GM21367 (cell line): Measurements from ENCODE around the gene PRKCH.

Experiments used
- ATAC-seq: cut with Tn5 transposase; IDR thresholded peaks from one replicate; pipeline ENCODE4 v1.9.1; 2021; ENCODE audit not compliant: unreplicated experiment

PRKCH gene

DNA sequence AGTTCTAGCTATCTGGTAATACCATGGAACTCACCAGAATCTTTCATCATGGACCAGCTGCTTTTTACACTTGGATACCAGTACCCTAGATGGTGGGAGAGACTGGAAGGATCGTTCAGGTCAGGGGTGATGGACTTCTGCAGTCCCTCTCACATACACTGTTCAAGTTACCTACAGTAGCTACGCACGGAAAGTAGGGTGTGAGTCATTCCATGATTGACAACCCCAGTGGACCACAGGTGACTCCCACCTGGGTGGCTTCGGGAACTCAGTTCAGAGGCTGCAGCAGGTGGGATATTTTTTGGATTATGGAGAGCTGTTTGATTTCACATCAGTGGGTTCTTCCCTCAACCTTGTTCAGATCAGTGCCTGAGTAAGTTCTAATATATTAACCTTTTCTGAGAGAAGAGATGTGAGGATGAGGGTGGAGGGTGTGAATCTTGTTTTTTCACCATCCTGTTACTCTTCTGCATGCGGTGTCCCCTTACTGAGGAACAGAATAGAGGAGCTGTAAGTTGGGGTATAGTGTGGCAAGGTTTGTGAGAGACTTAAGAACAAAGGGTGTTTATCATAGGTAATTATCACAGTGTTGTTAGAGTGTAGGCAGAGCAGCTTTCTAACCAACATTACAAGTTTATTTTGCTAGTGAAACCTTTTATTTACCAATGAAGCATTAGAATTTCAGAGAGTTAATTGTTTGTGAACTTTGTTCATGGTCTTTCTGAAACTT lies 39.6 kb downstream of the PRKCH start:
- ATAC-seq, result no peak

DNA sequence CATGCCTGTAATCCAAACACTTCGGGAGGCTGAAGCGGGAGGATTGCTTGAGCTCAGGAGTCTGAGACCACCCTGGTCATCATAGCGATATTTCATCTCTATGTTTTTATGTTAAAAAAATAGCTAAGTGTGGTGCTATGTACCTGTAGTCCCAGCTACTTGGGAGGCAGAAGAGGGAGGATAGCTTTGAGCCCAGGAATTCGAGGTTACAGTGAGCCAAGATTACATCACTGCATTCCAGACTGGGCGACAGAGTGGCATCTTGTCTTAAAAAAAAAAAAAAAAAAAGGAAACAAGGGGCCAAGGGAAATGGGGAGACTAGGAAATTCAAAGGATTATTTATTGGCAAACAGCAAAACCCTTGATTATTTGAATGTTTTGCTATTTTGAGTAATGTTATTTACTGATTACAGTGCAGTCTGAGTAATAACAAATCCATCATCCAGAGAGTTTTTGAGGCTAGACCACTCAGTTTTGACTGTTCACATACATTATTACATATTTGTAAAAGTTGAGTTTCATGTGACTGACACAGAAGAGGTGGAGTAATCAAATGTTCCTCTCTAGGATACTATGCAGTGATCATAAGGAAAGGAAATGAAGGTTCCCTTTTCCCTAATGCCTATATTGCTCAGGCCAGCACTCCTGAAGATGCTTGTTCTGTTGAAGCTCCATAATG lies 40.8 kb downstream of the PRKCH start:
- ATAC-seq, result no peak

DNA sequence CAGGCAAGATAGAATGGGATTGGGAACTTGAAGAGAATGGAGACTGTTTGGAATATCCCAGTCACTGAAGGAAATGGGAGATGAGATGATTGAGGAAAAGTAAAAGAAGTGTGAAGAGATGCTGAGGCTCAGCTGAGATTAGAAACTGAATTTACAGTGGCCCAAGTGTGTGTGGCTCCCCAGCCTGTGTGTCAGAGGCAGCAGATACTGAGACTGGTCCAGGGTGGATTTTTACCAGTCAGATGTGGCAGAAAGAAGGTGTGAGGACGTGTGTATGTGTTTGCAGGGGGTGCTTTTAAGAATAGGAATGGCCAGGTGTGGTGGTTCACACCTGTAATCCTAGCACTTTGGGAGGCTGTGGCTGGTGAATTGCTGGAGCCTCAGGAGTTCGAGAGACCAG lies 42.9 kb downstream of the PRKCH start:
- ATAC-seq, result no peak

DNA sequence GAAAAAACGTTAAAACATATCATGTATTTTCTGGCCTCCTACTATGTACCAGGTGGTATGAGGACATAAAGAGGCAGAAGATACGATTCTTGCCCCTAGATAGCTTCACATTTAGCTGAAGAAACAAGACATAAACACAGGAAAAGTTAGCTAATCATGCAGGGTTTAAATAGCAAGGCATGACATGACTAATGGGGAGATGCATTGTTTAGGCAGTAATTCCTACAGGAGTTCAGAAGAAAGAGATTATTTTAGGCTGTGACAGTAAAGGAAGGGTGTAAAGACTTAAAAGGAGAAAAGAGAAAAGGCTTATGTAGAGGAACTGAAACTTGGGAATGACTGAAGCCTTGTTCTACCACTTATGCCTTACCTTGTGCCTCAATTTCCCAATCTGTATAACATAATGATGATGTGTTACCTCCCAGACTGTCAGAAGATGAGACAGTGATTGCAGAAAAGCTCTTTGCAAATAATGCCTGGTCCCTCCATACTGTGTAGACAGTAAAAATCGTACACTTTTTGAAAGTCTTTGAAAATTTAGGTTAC lies 44.4 kb downstream of the PRKCH start:
- ATAC-seq, result no peak

DNA sequence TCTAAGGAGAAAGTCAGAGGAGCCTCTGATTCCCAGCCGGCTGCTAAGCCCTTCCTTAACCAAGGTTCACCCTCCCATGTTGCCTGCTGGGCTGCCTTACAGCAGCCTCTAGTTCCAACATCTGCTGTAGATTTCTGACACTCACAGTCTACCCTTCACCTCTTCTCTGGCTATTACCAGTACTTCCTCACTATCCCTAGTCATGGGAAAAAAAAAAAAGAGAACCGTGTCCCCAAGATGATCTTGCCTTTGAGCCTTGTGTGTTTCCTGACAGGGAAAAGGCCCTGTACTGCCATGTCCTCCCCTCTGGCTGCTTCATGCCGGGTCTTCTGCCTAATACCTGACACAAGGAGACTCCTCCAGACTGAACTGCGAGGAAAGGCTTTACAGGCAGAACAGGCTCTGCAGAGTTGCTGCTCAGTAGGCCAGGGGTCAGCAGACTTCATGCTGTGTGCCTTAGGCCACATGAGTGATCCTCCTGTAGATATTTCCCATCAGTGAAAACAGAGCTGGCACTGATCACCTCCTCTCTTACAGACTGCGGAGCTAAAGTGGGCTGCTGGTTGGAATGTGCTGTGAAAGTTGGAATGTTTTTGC lies 46.8 kb downstream of the PRKCH start:
- no peak for ATAC-seq

DNA sequence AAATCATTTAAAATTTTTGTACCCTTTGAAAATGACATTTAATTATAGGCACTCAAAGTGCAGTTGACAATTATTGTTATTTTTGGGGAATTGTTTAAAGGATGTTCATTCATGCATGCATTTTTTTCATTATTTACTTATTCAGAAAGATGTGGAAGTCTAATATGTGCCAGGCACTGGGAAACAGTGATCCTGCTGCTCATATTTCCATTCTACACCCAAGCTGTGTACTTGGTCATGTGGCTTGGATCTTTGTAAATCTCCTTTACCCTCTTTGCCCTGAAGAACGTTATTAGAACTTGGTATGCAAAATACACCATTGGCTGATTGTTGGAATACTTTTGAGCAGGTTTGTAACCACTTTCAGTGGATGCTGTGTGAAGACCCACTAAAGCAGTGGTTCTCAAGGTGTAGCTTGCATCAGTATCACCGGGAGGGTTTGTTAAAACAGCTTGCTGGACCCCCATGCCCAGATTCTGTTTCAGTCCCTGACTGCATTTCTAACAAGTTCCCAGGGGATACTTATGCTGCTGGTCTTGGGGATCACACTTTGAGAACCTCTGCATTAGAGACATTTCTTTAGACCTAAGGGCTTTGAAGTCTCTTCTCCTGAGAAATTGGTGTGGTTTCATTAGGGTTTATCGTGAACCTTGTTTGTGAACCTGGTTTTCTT lies 47.5 kb downstream of the PRKCH start:
- no peak for ATAC-seq

DNA sequence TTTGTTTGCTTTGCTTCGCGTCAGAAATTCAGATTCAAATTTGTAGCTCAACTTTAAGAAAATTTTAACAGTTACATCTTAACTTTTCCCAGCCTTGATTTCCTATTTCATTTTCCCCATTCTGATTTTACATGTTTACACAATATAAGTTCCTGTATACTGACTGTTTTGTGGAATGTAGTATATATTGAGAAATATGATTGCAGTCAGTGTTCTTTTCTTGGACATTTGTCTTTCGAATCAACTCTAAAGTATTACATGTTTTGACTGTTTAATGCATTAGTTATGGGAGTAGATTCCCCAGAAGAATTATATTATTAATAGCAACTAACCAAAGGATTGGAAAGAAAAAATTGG lies 48.1 kb downstream of the PRKCH start:
- ATAC-seq, result no peak

DNA sequence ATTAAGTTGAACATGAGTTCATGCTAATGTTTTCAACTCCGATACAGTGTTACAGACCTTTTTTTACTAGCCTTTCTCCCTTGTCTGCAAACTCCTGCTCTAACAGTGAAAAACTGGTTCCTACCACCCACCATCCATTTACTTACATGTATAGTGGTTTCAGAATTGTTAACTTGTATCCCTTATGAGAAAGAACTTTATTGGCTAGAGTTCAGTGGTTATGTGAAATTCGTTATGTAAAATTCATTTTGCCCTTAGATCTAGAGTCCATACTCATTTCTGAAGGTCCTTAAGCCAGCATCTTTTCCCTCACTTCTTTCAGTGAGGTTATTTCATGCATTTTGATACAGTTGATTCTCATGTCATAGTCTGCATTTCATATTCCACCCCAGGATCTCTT lies 51.0 kb downstream of the PRKCH start:
- no peak for ATAC-seq

DNA sequence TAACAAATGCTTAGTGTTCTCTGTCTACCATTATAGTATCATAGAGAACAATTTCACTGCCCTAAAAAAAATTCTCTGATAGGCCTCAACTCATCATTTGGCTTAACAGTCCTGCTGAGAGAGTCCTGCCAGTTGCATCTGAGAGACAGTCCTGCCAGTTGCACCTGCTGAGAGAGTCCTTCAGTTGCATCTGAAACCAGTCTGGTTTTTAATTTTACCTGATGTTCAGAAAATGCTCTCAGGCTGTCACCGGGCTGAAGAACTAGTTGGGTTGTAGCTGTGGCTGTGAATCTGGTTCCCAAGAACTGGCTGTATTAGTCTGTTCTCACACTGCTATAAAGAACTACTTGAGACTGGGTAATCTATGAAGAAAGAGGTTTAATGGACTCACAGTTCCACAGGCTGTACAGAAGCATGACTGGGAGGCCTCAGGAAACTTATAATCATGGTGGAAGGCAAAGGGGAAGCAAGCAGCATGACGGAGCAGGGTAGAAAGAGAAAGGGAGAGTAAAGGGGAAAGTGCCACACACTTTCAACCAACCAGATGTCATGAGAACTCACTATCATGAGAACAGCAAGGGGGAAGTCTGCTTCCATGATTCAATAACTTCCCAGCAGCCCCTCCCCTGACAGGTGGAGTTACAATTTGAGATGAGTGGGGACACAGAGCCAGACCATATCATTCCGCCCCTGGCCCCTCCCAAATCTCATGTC lies 51.6 kb downstream of the PRKCH start:
- no peak for ATAC-seq

DNA sequence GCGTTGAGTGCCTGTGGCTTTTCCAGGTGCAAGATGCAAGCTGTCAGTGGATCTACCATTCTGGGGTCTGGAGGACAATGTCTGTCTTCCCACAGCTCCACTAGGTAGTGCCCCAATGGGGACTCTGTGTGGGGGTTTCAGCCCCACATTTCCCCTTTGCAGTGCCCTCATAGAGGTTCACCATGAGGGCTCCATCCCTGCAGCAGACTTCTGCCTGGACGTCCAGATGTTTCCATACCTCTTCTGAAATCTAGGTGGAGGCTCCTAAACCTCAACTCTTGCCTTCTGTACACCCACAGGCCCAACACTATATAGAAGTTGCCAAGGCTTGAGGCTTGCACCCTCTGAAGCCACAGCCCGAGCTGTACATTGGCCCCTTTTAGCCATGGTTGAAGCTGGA lies 52.9 kb downstream of the PRKCH start:
- no peak for ATAC-seq

DNA sequence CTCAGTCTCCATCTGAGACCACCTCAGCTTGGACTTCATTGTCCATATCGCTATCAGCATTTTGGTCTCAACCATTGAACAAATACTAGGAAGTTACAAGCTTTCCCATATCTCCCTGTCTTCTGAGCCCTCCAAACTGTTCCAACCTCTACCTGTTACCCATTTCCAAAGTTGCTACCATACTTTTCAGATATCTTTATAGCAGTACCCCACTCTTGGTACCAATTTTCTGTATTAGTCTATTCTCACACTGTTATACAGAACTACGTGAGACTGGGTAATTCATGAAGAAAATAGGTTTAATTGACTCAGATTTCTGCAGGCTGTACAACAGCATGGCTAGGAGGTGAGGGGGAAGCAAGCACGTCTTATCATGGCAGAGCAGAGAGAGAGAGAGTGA lies 53.8 kb downstream of the PRKCH start:
- ATAC-seq, result no peak

DNA sequence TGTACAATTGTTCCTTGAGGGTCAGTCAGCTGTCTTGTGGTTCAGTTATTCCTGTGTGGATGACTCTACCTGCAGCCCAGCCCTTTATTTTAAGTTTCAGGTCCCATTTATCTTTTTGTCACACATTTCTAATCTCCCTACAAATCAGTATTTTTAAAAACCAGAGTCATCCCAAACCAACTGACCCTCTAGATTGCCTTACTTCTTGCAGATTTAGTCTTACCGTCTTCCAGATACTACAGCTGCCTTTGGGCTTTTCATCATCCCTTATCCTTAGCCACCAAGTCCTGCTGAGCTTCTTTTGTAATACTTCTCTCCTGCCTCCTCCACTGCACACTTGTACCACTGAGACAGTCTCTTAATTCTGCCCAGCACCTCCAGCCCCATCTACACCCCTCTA lies 54.9 kb downstream of the PRKCH start:
- no peak for ATAC-seq

DNA sequence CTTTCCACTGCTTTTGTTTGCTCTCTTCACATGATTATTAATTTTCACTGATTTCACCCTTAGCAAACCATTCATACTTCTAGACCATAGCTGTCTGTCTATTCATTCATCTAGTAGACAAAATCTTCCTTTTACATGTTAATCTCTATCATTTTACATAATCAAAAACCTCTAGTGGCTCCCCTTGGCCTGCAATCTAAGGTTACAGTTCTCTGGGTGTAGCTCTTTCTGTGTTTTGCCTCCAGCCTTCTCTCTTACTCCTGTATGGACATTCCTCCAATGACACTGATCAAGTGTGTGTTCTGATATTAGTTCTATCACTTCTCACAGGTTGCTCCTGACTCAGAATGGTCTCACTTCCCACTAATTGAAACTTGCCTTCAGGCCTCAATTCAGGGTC lies 56.4 kb downstream of the PRKCH start:
- no peak for ATAC-seq

DNA sequence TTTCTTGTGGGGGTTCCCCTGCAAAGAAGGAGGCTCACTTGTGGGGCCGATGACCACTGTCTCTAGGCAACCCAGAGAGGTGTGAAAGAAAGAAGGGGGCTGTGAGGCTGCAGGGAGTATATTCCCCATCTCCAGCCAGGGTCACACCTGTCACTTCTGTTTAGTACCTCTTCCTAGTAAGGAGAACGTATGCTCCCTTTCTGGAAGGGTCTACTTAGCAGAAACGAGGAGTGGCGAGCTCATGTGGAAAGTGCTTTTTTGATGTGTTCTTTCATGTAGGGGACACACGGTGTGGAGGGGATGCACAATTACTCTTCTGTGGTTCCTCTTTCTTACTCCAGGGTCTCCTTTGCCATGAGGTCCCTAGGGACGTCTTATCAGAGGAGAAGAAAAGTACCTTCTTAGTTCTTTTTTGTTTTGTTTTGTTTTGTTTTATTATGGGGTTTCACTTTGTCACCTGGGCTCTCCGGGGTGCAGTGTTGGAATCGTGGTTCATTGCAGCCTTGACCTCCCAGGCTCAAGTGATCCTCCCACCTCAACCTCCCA lies 58.3 kb downstream of the PRKCH start:
- no peak for ATAC-seq

DNA sequence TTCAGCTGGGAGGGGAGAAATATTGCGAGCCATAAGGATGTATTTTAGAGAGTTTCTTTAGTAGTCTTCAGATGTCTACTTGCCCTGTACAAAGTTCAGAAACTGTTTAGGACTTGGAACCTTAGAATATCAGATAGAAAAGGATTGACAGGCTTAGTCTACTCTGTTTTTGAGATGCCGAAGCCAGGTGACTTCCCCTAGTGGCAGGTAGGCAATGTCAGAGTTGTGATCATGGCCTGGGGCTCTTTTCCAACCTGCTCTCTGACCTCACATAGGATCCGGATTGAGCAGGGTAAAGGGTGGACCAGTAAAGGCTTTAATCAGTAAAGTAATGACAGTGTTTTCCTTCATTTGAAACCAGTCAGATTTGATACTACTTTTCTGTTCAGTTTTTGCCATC lies 59.6 kb downstream of the PRKCH start:
- no peak for ATAC-seq

DNA sequence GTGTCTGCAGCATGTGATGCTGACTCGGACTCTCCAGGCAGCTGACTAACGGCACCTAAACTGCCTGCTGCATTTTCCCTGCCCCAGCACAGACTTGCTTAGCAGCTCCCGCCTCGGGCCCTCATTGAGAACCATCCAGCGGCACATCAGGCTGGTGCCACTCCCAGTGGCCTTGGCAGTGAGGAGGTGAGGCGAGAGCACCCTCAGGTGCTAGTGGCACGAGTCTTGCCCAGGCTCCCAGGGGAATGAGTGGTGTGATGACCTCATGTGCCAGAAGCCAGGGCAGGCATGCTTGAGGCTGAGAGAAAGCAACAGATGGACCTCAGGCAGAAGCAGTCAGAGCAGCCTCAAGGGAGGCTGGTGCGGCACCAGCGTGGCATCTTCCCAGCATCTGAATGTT lies 60.2 kb downstream of the PRKCH start:
- no peak for ATAC-seq

DNA sequence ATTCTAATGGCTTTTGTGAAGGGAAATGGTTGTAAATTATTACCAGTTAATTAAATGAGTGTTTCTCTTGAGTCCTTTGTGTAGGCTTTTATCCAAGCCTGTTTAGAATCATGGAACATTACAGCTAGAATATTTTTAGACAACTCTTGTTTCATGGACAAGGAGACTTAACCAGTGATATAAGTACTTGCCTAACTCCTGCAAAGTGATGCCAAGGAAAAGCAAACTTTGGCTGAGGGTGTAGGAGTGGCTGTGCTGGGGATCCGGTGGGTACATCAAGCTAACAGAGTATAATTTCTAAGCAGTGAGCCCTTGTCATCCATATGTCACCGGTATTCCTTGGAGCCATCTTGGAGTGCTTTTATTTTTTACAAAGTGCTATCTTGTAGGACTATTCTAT lies 61.5 kb downstream of the PRKCH start:
- ATAC-seq, result no peak

DNA sequence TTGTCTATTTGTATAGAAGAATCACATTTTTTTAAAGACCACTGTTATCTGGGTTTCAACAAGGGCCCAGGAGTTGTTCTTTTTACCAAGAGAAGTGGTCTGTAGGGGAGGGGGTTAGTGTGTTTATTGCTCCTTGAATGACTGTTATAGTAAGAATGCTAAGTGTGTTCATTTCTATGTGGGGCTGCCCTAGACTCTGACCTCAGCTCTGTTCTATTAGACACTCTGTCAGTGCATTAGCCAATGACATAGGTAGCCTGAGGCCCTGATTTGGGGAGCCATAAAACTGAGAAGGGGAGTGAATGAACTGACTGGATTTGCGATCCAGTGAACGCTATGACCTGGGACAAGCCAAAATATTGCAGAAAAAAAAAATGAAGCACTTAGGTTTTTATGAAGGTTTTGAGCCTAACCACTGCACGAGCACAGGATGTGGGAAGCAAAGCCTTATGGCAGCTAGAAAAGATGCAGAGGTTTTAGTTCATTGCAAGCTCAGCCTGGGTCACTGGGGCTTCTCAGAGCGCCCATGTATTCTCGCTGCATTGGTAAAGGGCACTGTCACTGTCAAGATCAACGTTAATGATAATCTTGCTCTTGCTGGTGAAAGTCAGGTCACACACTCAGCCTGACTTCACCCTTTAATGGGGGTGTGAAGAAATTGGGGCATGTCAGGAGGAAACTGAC lies 63.8 kb downstream of the PRKCH start:
- no peak for ATAC-seq

DNA sequence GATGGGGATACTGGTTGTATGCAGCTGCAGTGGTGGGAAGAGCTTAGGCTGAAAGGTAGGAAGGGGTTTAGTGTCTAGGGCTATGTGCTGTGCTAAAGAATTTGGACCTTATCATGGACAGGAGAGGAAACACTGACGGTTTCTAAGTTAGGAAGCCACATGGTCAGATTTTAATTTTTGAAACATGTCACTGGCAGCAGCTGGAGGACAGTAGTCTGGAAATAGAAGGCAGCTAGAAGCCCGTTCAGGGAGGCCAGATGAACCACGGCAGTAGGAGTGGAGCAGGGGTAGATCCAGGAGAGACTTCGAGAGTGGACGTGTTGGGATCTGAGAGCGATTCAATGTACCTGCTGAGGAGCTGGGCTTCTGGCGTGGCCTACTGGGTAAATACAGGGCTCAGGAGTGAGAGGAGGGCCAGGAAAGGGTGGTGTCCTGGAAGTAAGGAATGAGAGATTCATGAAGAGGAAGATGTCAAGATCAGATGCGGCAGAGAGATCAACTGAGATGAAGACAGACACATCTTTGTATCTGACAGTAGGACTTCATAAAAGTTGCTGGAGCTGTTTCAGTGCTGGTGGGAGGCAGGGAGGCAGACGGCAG lies 64.9 kb downstream of the PRKCH start:
- no peak for ATAC-seq

DNA sequence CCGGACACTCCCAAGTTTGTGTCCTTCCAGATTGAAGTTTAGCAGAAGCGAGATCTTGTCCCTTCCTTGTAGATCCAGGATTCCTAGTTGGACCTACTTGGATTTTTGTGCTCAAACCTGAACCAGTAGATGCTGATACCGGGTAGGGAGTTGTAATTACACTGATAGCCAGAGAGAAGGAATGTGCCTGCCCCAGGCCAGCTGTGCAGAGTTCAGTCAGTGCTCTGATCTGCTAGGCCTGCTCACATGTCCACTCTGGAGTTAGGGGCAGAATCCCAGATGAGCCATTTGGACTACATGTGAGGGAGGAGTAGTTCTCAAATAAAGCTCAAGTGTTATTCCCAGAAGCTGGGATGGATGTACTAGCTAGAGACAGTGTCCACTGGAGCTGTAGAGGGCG lies 65.7 kb downstream of the PRKCH start:
- no peak for ATAC-seq
